HepG2 (cell line): ENCODE measurements around the gene EXOSC6. TPM values are rescaled to one million over a fixed set of nuclear protein-coding genes. Genes with fewer than 3 reads are reported as not detected.

Experiments used
- DDIT3 ChIP-seq: sonication (generic); formaldehyde crosslinking; IDR thresholded peaks from 2 replicates; pipeline ENCODE4 v1.4.0; 2020; ENCODE audit warnings: mild to moderate bottlenecking, missing genetic modification reagents
- ETS1 ChIP-seq: sonication (generic); formaldehyde crosslinking; IDR thresholded peaks from 2 replicates; pipeline ENCODE4 v1.4.0; 2020; ENCODE audit warnings: missing genetic modification reagents
- FOXA1 ChIP-seq, 2 experiments: fragments of 450-650 bp in 1 of 2; sonication (generic) in 1 of 2; formaldehyde crosslinking in 1 of 2; IDR thresholded peaks; 2 replicates each; pipeline versions ENCODE4 v1.4.0 to v1.6.1; 2016 to 2020; ENCODE audit warnings: missing genetic modification reagents in 1 of 2
- PLRG1 ChIP-seq: fragments of 450-650 bp; conservative IDR thresholded peaks from 2 replicates; pipeline ENCODE4 v1.6.1; 2016
- POLR2G ChIP-seq: fragments of 200-400 bp; formaldehyde crosslinking; IDR thresholded peaks from 2 replicates; pipeline ENCODE4 v1.6.1; 2018; ENCODE audit warnings: mild to moderate bottlenecking, low read depth, low read length, moderate library complexity
- RBM39 ChIP-seq: fragments of 200-400 bp; formaldehyde crosslinking; IDR thresholded peaks from one replicate; pipeline ENCODE4 v1.6.1; 2018; ENCODE audit warnings: antibody characterized with exemption, mild to moderate bottlenecking, low read depth, low read length; ENCODE audit not compliant: poor library complexity, severe bottlenecking
- RFX1 ChIP-seq: fragments of 450-650 bp; IDR thresholded peaks from 2 replicates; pipeline ENCODE4 v1.6.1; 2017
- RNF2 ChIP-seq: fragments of 450-650 bp; conservative IDR thresholded peaks from 2 replicates; pipeline ENCODE4 v1.6.1; 2016; ENCODE audit warnings: low read depth
- SIX4 ChIP-seq: sonication (generic); formaldehyde crosslinking; IDR thresholded peaks from 2 replicates; pipeline ENCODE4 v1.4.0; 2020; ENCODE audit warnings: missing genetic modification reagents
- TP53 ChIP-seq: sonication (generic); formaldehyde crosslinking; conservative IDR thresholded peaks from 2 replicates; pipeline ENCODE4 v1.4.0; 2020; ENCODE audit warnings: missing genetic modification reagents
- ZC3H4 ChIP-seq: sonication (generic); formaldehyde crosslinking; IDR thresholded peaks from 2 replicates; pipeline ENCODE4 v1.4.0; 2020; ENCODE audit warnings: missing genetic modification reagents, borderline replicate concordance
- ZFP91 ChIP-seq: sonication (generic); formaldehyde crosslinking; IDR thresholded peaks from 2 replicates; pipeline ENCODE4 v1.9.0; 2022; ENCODE audit warnings: missing genetic modification reagents, mild to moderate bottlenecking, borderline replicate concordance
- ZNF317 ChIP-seq: sonication (generic); formaldehyde crosslinking; IDR thresholded peaks from 2 replicates; pipeline ENCODE4 v1.5.0; 2020; ENCODE audit warnings: mild to moderate bottlenecking, missing genetic modification reagents
- ZNF383 ChIP-seq: sonication (generic); formaldehyde crosslinking; IDR thresholded peaks from 2 replicates; pipeline ENCODE4 v1.4.0; 2020; ENCODE audit warnings: missing genetic modification reagents, mild to moderate bottlenecking, borderline replicate concordance
- polyA plus RNA-seq, 8 experiments: library from polyadenylated mRNA; depleted of rRNA in 3 of 8; stranded (reverse) in 7 of 8; unstranded in 1 of 8; fragments of >200 nt; fragmentation: Illumina TruSeq in 4 of 8; extraction: Trizol in 4 of 8; gene quantifications; 2 replicates each; pipeline versions ENCODE4 v1.2.1 to v1.2.3, GENCODE V29; 2011 to 2016; ENCODE audit warnings: low read depth in 4 of 8, missing spikeins in 1 of 8, mixed read lengths in 1 of 8; ENCODE audit not compliant: insufficient read depth in 1 of 8
- total RNA-seq, 5 experiments: library from RNA; depleted of rRNA; stranded (reverse); fragments of >200 nt; fragmentation: Illumina TruSeq; extraction: Trizol; gene quantifications; 2 replicates each; pipeline ENCODE4 v1.2.3, GENCODE V29; 2016; ENCODE audit warnings: low read depth in 1 of 5
- TF ChIP-seq, protein P1 (sequence below): sonication (generic); formaldehyde crosslinking; IDR thresholded peaks from 2 replicates; pipeline ENCODE4 v1.4.0; 2020; ENCODE audit warnings: mild to moderate bottlenecking, missing genetic modification reagents, borderline replicate concordance
- TF ChIP-seq, protein P2 (sequence below): IDR thresholded peaks from 2 replicates; pipeline ENCODE4 v1.6.1; 2016; ENCODE audit warnings: control low read depth

Gene EXOSC6
- total and polyA plus RNA-seq, 2 of the 13 experiments (the other 11 are each of a cell fraction or from before 2014, with no cell fraction given) = 13.1 to 39.9 TPM

GRCh38 chr16:70289229-70290094, 37.7 kb upstream of the EXOSC6 start, which contains the start of gene AARS1 (continued):
- TF ChIP-seq DDIT3 (CRISPR knock-in tag) (peak; percentile 97), POLR2G (peak; percentile 100), RBM39 (peak; percentile 97), RNF2 (peak; percentile 49; the same call in 1 of the 2 replicates), FOXA1 (IDR thresholded peaks at IDR 0.05) (no peak), FOXA1 (CRISPR knock-in tag; IDR thresholded peaks at IDR 0.05) (no peak), SIX4 (CRISPR knock-in tag) (no peak; the same call in 1 of the 2 replicates), ETS1 (no peak; the same call in 1 of the 2 replicates), ZNF317 (CRISPR knock-in tag) (peak; percentile 86), ZNF383 (no peak), RFX1 (peak; percentile 16; the same call in 1 of the 2 replicates), ZFP91 (peak; percentile 84; the same call in 1 of the 2 replicates), TP53 (peak; percentile 79; the same call in 1 of the 2 replicates), PLRG1 (no peak), ZC3H4 (CRISPR knock-in tag) (no peak; the same call in 1 of the 2 replicates)
- TF ChIP-seq, protein P1, sequence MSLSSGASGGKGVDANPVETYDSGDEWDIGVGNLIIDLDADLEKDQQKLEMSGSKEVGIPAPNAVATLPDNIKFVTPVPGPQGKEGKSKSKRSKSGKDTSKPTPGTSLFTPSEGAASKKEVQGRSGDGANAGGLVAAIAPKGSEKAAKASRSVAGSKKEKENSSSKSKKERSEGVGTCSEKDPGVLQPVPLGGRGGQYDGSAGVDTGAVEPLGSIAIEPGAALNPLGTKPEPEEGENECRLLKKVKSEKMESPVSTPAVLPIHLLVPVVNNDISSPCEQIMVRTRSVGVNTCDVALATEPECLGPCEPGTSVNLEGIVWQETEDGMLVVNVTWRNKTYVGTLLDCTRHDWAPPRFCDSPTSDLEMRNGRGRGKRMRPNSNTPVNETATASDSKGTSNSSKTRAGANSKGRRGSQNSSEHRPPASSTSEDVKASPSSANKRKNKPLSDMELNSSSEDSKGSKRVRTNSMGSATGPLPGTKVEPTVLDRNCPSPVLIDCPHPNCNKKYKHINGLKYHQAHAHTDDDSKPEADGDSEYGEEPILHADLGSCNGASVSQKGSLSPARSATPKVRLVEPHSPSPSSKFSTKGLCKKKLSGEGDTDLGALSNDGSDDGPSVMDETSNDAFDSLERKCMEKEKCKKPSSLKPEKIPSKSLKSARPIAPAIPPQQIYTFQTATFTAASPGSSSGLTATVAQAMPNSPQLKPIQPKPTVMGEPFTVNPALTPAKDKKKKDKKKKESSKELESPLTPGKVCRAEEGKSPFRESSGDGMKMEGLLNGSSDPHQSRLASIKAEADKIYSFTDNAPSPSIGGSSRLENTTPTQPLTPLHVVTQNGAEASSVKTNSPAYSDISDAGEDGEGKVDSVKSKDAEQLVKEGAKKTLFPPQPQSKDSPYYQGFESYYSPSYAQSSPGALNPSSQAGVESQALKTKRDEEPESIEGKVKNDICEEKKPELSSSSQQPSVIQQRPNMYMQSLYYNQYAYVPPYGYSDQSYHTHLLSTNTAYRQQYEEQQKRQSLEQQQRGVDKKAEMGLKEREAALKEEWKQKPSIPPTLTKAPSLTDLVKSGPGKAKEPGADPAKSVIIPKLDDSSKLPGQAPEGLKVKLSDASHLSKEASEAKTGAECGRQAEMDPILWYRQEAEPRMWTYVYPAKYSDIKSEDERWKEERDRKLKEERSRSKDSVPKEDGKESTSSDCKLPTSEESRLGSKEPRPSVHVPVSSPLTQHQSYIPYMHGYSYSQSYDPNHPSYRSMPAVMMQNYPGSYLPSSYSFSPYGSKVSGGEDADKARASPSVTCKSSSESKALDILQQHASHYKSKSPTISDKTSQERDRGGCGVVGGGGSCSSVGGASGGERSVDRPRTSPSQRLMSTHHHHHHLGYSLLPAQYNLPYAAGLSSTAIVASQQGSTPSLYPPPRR (CRISPR knock-in tag) = peak; percentile 44; the same call in 1 of the 2 replicates
- TF ChIP-seq, protein P2, sequence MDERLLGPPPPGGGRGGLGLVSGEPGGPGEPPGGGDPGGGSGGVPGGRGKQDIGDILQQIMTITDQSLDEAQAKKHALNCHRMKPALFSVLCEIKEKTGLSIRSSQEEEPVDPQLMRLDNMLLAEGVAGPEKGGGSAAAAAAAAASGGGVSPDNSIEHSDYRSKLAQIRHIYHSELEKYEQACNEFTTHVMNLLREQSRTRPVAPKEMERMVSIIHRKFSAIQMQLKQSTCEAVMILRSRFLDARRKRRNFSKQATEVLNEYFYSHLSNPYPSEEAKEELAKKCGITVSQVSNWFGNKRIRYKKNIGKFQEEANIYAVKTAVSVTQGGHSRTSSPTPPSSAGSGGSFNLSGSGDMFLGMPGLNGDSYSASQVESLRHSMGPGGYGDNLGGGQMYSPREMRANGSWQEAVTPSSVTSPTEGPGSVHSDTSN = peak; percentile 98
